Heart left ventricle (tissue), 16 donors: ENCODE data around the gene RAP1GAP. TPM values are rescaled to one million over a fixed set of nuclear protein-coding genes. Genes with fewer than 3 reads are reported as not detected.

Experiments used
- ATAC-seq, 4 donors: fragments of 200-7000 bp; cut with Tn5 transposase; one replicate each; pipeline ENCODE4 v1.9.1; 2020 to 2022; ENCODE audit warnings: moderate library complexity in 4 of 4, mild to moderate bottlenecking in 3 of 4, moderate number of reproducible peaks in 1 of 4
- DNase-seq, 5 donors: peaks; one replicate each; pipeline ENCODE4 v3.0.0-alpha.2; 2020
- H3K27ac ChIP-seq, 12 donors: fragments of 200-600 bp; sonication (generic) in 4 of 12; one replicate each; pipeline versions ENCODE4 v1.5.0 to v1.8.0; 2016 to 2022; ENCODE audit warnings: mild to moderate bottlenecking in 2 of 12
- H3K27me3 ChIP-seq, 9 donors: fragments of 200-600 bp; sonication (generic) in 2 of 9; one replicate each; pipeline versions ENCODE4 v1.5.1 to v1.8.0; 2016 to 2022; ENCODE audit warnings: mild to moderate bottlenecking in 3 of 9
- H3K36me3 ChIP-seq, 9 donors: fragments of 200-600 bp; sonication (generic) in 2 of 9; one replicate each; pipeline versions ENCODE4 v1.5.0 to v1.8.0; 2018 to 2022; ENCODE audit warnings: mild to moderate bottlenecking in 2 of 9
- H3K4me1 ChIP-seq, 12 donors: fragments of 200-600 bp; sonication (generic) in 4 of 12; one replicate each; pipeline versions ENCODE4 v1.5.0 to v1.8.0; 2016 to 2022; ENCODE audit warnings: mild to moderate bottlenecking in 3 of 12
- H3K4me3 ChIP-seq, 12 donors: fragments of 200-600 bp; sonication (generic) in 4 of 12; one replicate each; pipeline versions ENCODE4 v1.5.0 to v1.8.0; 2017 to 2022; ENCODE audit warnings: mild to moderate bottlenecking in 9 of 12, moderate library complexity in 4 of 12
- H3K9me3 ChIP-seq, 12 donors: fragments of 200-600 bp; sonication (generic) in 4 of 12; one replicate each; pipeline versions ENCODE4 v1.5.0 to v1.8.0; 2016 to 2022; ENCODE audit warnings: mild to moderate bottlenecking in 1 of 12
- POLR2A ChIP-seq, 2 donors: fragments of 450-650 bp; IDR thresholded peaks; one replicate each; pipeline ENCODE4 v1.6.1; 2017; ENCODE audit warnings: antibody characterized with exemption in 2 of 2, mild to moderate bottlenecking in 2 of 2, moderate library complexity in 2 of 2
- WGBS, 4 donors: extraction: QIAGEN DNeasy Blood & Tissue Kit in 2 of 4; methylation state at CpG; one replicate each; pipeline versions ENCODE4 v1.1.5 to v1.1.7; 2013 to 2018; 5-methylcytosine and 5-hydroxymethylcytosine counted together
- intact Hi-C, 10 donors: fragments of 100-400 bp; cut with DNase I; formaldehyde crosslinking; loops; one replicate each; pipeline versions ENCODE4 v1.11.1 to v1.14.2; 2022
- polyA plus RNA-seq, 2 donors: library from polyadenylated mRNA; stranded (reverse); fragments of 200-250 nt; gene quantifications; one replicate each; pipeline ENCODE4 v1.2.3, GENCODE V29; 2013
- total RNA-seq, 9 donors: library from RNA; depleted of rRNA in 2 of 9; stranded (reverse); fragments of >200 nt in 2 of 9; fragmentation: NEBNext Ultra II Directional in 3 of 9; extraction: Animal tissue kit (Norgen Biotek cat#: 25700) in 3 of 9; gene quantifications; one replicate each; pipeline versions ENCODE4 v1.1.0 to v1.2.4, GENCODE V29; 2016 to 2023
- TF ChIP-seq, protein P1 (sequence below), 12 donors: fragments of 200-600 bp; sonication (generic) in 4 of 12; IDR thresholded peaks; one replicate each; pipeline versions ENCODE4 v1.5.0 to v1.8.0; 2018 to 2022; ENCODE audit warnings: antibody characterized with exemption in 12 of 12, mild to moderate bottlenecking in 5 of 12
- donor health status: ischemic (EF 13 %, LVEDD 7.1; RV severe dilation, severe dysfunction).
- donor health status: healthy with polysubstance abuse.
- donor health status: DM: no; HTN: yes; CAD: no.
- donor health status: DM: no; HTN: no; CAD: no.
- donor health status: ischemic (EF 25% LVEDD 6.9; RV normal size, moderate dysfunction).
- donor health status: ischemic (EF 25% LVEDD 5.7; RV mildly dilated, moderate dysfunction).
- donor health status: healthy.
- donor health status: DM: yes; HTN: yes; CAD: no.
- donor health status: ischemic (EF 35%, LVEDD 5.7; RV mildly dilated, moderate dysfunction).
- donor health status: nonischemic (EF 11% LVEDD 7.7; RV severe dilation, severe dysfunction).
- donor health status: DM: yes; HTN: yes; CAD: no.
- donor health status: PGD.
- donor health status: ischemic (EF 29% LVEDD 5.4; RV normal size, mild dysfunction).
- donor health status: nonischemic (EF 23%, LVEDD 6.1; RV moderate dilation, normal function).

Gene RAP1GAP
- total and polyA plus RNA-seq, 11 donors = 0.75 to 8.0 (median 3.8) TPM

DNA sequence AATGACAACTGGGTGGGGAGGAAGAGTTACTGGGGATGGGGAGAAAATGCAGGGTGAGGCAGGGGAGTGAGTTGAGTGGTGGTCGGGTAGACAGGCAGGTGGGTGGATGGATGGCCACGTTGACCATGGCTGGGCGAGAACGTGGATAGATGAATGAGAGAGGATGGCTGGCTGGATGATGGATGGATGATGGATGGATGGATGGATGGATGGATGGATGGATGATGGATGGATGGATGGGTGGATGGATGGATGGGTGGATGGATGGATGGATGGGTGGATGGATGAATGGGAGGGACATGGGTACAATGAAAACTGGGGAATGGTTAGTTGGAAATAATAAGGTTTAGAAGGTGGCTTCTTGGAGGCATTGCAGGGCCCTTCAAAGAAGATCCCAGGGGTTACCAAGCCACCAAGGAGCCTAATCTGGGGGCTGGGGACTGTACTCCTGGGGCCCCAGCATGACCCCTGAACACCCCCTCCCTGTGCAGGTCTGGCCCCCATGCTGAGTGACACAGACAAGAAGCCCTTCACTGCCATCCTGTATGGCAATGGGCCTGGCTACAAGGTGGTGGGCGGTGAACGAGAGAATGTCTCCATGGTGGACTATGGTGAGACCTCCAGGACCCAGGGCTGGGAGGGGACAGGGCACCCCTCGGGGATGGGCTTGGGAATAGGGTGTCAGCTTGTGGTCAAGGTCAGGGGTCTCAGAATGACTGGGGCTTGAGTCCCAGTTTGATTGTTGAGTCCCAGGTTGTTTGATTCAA lies 92.9 kb downstream of the RAP1GAP start:
- Histone ChIP-seq H3K27me3 (peaks cover 0 to 4% (median 0%) of the 10 kb centered on the region in 9 donors), H3K9me3 (peaks cover 0 to 9% (median 0%) of the 10 kb centered on the region in 12 donors), H3K4me3 (no peak overlapping the region), H3K27ac (peak overlapping the region in 5 of 12 donors; percentile 81 to 96 (median 82)), H3K4me1 (peaks cover 0 to 27% (median 21%) of the 10 kb centered on the region in 12 donors), H3K36me3 (no peaks in the 10 kb centered on the region)
- intact Hi-C loops = loop anchor here in 2 of 10 donors (5.0 to 10.0 kb wide), 2 partner anchors 81 to 321 kb away; no protein-coding TSS in a partner anchor
- ATAC-seq (no peak), DNase-seq (peak in 1 of 5 donors; percentile 21)
- TF ChIP-seq, protein P1, sequence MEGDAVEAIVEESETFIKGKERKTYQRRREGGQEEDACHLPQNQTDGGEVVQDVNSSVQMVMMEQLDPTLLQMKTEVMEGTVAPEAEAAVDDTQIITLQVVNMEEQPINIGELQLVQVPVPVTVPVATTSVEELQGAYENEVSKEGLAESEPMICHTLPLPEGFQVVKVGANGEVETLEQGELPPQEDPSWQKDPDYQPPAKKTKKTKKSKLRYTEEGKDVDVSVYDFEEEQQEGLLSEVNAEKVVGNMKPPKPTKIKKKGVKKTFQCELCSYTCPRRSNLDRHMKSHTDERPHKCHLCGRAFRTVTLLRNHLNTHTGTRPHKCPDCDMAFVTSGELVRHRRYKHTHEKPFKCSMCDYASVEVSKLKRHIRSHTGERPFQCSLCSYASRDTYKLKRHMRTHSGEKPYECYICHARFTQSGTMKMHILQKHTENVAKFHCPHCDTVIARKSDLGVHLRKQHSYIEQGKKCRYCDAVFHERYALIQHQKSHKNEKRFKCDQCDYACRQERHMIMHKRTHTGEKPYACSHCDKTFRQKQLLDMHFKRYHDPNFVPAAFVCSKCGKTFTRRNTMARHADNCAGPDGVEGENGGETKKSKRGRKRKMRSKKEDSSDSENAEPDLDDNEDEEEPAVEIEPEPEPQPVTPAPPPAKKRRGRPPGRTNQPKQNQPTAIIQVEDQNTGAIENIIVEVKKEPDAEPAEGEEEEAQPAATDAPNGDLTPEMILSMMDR (IDR thresholded peaks at IDR 0.05) = no peak
- no peak for TF ChIP-seq POLR2A (IDR thresholded peaks at IDR 0.05)
- WGBS, 4 donors = 92 to 96% (median 95%) methylated on average over 7 of the region's 7 CpGs

DNA sequence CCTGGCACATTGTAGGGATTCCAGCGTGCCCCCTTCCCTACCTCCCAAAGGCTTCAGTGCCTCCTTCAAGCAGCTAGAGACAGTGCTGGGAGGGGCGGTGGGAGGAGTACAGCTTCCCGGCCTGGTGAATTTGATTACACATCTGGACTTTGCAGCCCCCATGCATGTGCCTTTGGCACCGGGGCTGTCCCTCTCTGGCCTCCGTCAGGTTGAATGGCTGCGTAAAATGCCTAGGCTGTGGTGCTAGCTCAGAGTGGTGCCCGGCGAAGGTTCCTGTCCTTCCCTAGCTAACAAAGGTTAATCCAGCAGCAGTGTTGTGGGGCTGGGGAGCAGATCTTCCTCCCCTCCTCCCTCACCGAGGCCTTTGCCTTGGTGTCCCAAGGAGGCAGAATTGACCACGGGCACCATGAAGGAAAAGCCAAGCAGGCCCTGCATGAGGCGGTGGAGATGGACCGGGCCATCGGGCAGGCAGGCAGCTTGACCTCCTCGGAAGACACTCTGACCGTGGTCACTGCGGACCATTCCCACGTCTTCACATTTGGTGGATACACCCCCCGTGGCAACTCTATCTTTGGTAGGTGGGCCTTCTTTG lies 93.7 kb downstream of the RAP1GAP start:
- 87 to 94% (median 91%) methylated on average over 9 to 18 of the region's 18 CpGs for WGBS, 4 donors
- DNase-seq = peak in 1 of 5 donors; percentile 20
- Histone ChIP-seq H3K4me1 (peaks cover 0 to 27% (median 21%) of the 10 kb centered on the region in 12 donors), H3K36me3 (no peaks in the 10 kb centered on the region), H3K27me3 (peaks cover 0 to 4% (median 0%) of the 10 kb centered on the region in 9 donors), H3K4me3 (no peak overlapping the region), H3K27ac (peak overlapping the region in 11 of 12 donors; percentile 74 to 96 (median 82)), H3K9me3 (peaks cover 0 to 9% (median 0%) of the 10 kb centered on the region in 12 donors)
- ATAC-seq = no peak
- intact Hi-C loops = loop anchor here in 6 of 10 donors (2.0 to 10.0 kb wide), 6 partner anchors 65 to 321 kb away; partner anchors contain the start of gene ALPL (in 3 of the 6)
- TF ChIP-seq, protein P1 (IDR thresholded peaks at IDR 0.05) = no peak
- TF ChIP-seq POLR2A (IDR thresholded peaks at IDR 0.05) = no peak

DNA sequence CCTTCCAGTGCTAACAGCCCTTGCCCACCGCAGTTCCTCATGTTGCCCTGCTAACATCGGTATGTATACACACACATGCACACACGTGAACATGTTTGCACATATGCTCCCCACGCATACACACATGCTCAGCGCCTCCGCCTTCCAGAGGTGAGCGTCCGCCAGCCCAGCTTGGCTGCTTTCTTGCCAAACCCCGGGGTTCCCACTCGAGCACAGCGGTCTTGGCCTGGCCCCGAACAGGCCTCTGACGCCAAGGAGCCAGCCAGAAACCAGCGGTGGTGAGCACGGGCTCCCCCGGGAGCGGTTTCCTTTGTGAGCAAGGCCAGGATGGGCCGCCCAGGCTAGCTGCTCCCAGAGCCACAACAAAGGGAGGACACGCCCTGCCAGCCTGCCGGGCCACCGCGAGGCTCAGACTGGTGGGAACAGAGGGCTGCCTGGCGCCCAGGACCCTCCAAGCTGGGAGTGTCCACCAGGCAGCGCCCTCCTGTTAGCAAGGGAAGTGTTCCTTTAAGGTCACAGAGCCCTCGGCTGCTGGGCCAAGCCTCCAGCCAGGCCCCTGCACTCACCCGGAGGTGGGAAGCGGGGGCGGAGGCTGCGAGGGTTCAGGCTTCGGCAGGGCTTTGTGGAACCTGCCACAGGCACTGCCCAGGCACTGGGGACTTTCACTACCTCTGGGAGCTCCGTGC lies 94.5 kb downstream of the RAP1GAP start:
- H3K4me3 ChIP-seq = peak overlapping the region in 2 of 12 donors; percentile 3 to 11
- intact Hi-C loops = loop anchor here (1.0 to 10.0 kb wide), 15 partner anchors 36 to 320 kb away; partner anchors contain the start of gene ALPL (in 7 of the 10)
- WGBS, 4 donors = 11 to 19% (median 16%) methylated on average over 6 to 31 of the region's 31 CpGs
- DNase-seq (peak; percentile 82 to 91 (median 87)), ATAC-seq (peak; percentile 74 to 84 (median 79))
- H3K27ac ChIP-seq = peak overlapping the region; percentile 68 to 96 (median 82)
- H3K9me3 ChIP-seq = peaks cover 0 to 9% (median 0%) of the 10 kb centered on the region in 12 donors
- H3K4me1 ChIP-seq = peaks cover 0 to 27% (median 21%) of the 10 kb centered on the region in 12 donors
- peaks cover 0 to 4% (median 0%) of the 10 kb centered on the region in 9 donors for H3K27me3 ChIP-seq
- H3K36me3 ChIP-seq = no peaks in the 10 kb centered on the region
- no peak for TF ChIP-seq POLR2A (IDR thresholded peaks at IDR 0.05)
- TF ChIP-seq, protein P1 (IDR thresholded peaks at IDR 0.05) = peak in 6 of 12 donors; percentile 6 to 41 (median 33)
